RWPE2 (cell line): ENCODE measurements around the gene CUBN.

Experiments
- ATAC-seq: fragments of 200-7000 bp; cut with Tn5 transposase; 3 replicates; pipeline ENCODE4 v1.9.1; 2021; ENCODE audit warnings: low read depth
- DNase-seq: peaks from one replicate; pipeline ENCODE4 v3.0.0-alpha.2; 2020; ENCODE audit warnings: low spot score
- H3K27ac ChIP-seq: fragments of 450-650 bp; 2 replicates; pipeline ENCODE4 v1.5.1; 2017; ENCODE audit warnings: mild to moderate bottlenecking; ENCODE audit not compliant: poor library complexity, severe bottlenecking
- H3K27me3 ChIP-seq: fragments of 250-450 bp; sonication (Bioruptor Pico); 2 replicates; pipeline ENCODE4 v1.5.1; 2021; ENCODE audit warnings: mild to moderate bottlenecking, moderate library complexity; ENCODE audit not compliant: insufficient read depth, poor library complexity, severe bottlenecking
- H3K36me3 ChIP-seq: fragments of 250-450 bp; sonication (Bioruptor Pico); 2 replicates; pipeline ENCODE4 v1.5.1; 2020; ENCODE audit warnings: low read depth, mild to moderate bottlenecking, moderate library complexity
- H3K4me1 ChIP-seq: fragments of 250-450 bp; sonication (Bioruptor Pico); 2 replicates; pipeline ENCODE4 v1.5.1; 2021; ENCODE audit warnings: mild to moderate bottlenecking, moderate library complexity; ENCODE audit not compliant: insufficient read depth, poor library complexity, severe bottlenecking
- H3K4me3 ChIP-seq: fragments of 250-450 bp; sonication (Bioruptor Pico); 2 replicates; pipeline ENCODE4 v1.5.1; 2021; ENCODE audit warnings: mild to moderate bottlenecking, moderate library complexity; ENCODE audit not compliant: severe bottlenecking
- H3K9me3 ChIP-seq: fragments of 250-450 bp; sonication (Bioruptor Pico); 2 replicates; pipeline ENCODE4 v1.5.1; 2021; ENCODE audit warnings: mild to moderate bottlenecking, moderate library complexity; ENCODE audit not compliant: severe bottlenecking
- TF ChIP-seq, protein P1 (sequence below): fragments of 450-650 bp; IDR thresholded peaks from one replicate; pipeline ENCODE4 v1.5.1; 2017; ENCODE audit warnings: mild to moderate bottlenecking, moderate library complexity; ENCODE audit not compliant: poor library complexity, severe bottlenecking

CUBN gene

GRCh38 chr10:17113346-17113745, 16.3 kb downstream of the CUBN start:
- Histone ChIP-seq H3K9me3 (no peaks in the 10 kb centered on the region), H3K27ac (no peak overlapping the region), H3K36me3 (no peaks in the 10 kb centered on the region), H3K27me3 (no peaks in the 10 kb centered on the region), H3K4me3 (no peak overlapping the region), H3K4me1 (peaks cover 20% of the 10 kb centered on the region)
- TF ChIP-seq, protein P1, sequence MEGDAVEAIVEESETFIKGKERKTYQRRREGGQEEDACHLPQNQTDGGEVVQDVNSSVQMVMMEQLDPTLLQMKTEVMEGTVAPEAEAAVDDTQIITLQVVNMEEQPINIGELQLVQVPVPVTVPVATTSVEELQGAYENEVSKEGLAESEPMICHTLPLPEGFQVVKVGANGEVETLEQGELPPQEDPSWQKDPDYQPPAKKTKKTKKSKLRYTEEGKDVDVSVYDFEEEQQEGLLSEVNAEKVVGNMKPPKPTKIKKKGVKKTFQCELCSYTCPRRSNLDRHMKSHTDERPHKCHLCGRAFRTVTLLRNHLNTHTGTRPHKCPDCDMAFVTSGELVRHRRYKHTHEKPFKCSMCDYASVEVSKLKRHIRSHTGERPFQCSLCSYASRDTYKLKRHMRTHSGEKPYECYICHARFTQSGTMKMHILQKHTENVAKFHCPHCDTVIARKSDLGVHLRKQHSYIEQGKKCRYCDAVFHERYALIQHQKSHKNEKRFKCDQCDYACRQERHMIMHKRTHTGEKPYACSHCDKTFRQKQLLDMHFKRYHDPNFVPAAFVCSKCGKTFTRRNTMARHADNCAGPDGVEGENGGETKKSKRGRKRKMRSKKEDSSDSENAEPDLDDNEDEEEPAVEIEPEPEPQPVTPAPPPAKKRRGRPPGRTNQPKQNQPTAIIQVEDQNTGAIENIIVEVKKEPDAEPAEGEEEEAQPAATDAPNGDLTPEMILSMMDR: no peak
- ATAC-seq (peak; percentile 43; the same call in 1 of the 3 replicates), DNase-seq (no peak)

DNA sequence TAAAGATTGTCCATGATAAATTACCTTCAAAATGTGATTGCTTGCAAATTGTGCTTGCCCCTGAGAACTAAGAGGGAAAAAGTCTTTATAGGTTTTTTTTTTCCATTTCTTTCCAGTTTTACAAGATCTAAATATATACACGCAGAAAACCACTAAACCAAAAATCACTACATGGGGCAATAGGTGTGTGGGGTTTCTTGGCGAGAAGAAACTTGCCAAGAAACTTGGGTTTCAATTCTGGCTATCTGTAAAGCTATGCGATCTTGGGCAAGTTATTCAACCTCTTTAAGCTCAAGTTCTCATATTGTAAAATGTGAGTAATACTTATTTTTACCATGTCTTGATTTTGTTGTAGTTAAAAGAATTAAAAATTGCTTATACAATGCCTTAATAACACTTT, 17.0 kb downstream of the CUBN start:
- Histone ChIP-seq H3K27me3 (no peaks in the 10 kb centered on the region), H3K4me3 (no peak overlapping the region), H3K9me3 (no peaks in the 10 kb centered on the region), H3K36me3 (no peaks in the 10 kb centered on the region), H3K27ac (no peak overlapping the region), H3K4me1 (peaks cover 23% of the 10 kb centered on the region)
- ATAC-seq (no peak), DNase-seq (no peak)
- TF ChIP-seq, protein P1: no peak

GRCh38 chr10:17109475-17110207, 20.0 kb downstream of the CUBN start:
- Histone ChIP-seq H3K4me3 (no peak overlapping the region), H3K36me3 (no peaks in the 10 kb centered on the region), H3K4me1 (peaks cover 12% of the 10 kb centered on the region), H3K27ac (no peak overlapping the region), H3K27me3 (no peaks in the 10 kb centered on the region), H3K9me3 (no peaks in the 10 kb centered on the region)
- DNase-seq: no peak
- TF ChIP-seq, protein P1: no peak
- ATAC-seq: peak; percentile 76

- peaks cover 12% of the 10 kb centered on the region for H3K4me1 ChIP-seq
- H3K9me3 ChIP-seq: no peaks in the 10 kb centered on the region
- no peaks in the 10 kb centered on the region for H3K27me3 ChIP-seq
- TF ChIP-seq, protein P1: no peak
- H3K4me3 ChIP-seq: no peak overlapping the region
- no peak for ATAC-seq
- H3K27ac ChIP-seq: no peak overlapping the region
- DNase-seq: no peak
- no peaks in the 10 kb centered on the region for H3K36me3 ChIP-seq
These were observed 20.6 kb downstream of the CUBN start for GRCh38 chr10:17109046-17109445.

DNA sequence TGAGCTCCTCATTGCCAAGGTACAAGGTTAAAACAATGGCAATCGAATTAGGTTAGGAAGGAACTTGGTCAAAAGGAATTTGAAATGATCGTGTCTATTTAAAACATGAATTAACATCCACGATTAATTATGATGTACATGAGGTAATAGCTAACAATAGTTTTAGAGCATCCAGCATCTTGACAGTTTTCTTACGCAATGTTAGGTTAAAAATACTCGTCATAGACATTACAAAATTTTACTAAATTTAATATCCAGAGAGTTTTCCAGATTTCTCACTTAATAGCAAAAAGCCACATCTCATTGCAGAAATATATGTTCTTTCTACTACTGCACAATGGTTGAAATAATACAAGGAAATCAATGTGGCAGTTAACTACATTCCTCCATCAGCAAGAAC, 22.6 kb downstream of the CUBN start:
- Histone ChIP-seq H3K36me3 (no peaks in the 10 kb centered on the region), H3K27me3 (no peaks in the 10 kb centered on the region), H3K9me3 (no peaks in the 10 kb centered on the region), H3K4me3 (no peak overlapping the region), H3K4me1 (peaks cover 8% of the 10 kb centered on the region), H3K27ac (no peak overlapping the region)
- DNase-seq: no peak
- TF ChIP-seq, protein P1: no peak
- ATAC-seq: no peak
